HG03342 (cell line): ENCODE measurements around the gene SGCB.

Source experiments
- ATAC-seq: cut with Tn5 transposase; IDR thresholded peaks from one replicate; pipeline ENCODE4 v1.9.1; 2021; ENCODE audit warnings: mild to moderate bottlenecking, moderate library complexity; ENCODE audit not compliant: unreplicated experiment

SGCB gene

GRCh38 chr4:52028970-52029369 is 9.1 kb downstream of the SGCB start:
- ATAC-seq = no peak

GRCh38 chr4:52019936-52020657 is 18.0 kb downstream of the SGCB start, which contains the start of gene LRRC66:
TSS of gene LRRC66 (minus strand) at chr4:52020363. CDS start at chr4:52017613, 2,750 bp downstream.
- ATAC-seq = no peak

GRCh38 chr4:52017814-52018213 is 20.3 kb downstream of the SGCB start:
- ATAC-seq = no peak

DNA sequence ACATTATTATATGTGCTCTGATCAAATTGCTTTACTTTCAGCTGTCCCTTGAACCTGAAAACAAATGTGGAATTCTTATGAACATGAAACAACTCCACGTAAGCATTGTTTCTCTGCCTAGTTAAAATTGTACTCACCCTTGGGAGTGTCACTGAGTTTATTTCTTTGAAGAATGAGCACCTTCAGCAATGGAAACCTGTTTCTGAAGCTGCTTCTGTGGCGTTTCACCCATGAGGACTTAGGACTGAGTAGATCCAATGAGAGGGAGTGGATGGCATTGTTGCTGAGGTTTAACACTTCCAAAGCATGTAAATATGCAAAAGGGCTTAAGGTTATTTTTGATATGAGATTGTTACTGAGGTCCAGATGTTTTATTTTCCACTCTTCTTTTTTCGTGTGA is 21.1 kb downstream of the SGCB start:
- ATAC-seq = no peak

GRCh38 chr4:52015366-52015765 is 22.7 kb downstream of the SGCB start:
- no peak for ATAC-seq

GRCh38 chr4:52014903-52015302 is 23.2 kb downstream of the SGCB start:
- ATAC-seq = no peak

DNA sequence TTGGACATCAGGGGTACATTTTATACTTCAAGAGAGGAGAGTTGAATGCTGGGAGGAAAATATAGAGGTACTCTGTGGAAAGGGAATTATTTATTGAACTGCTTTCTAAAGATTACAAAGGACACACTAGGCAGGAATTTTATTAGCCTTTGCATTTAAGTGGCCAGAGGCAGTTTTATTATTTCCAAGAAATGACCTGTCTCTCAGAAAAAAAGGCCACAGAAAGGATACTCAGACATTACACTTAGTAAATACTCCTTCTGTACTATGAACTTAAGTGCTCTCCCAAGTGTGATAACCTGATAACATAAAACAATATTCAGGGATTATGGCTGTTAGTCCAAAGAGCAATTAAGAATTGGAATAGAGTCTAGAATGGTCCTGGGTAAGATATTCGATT is 25.4 kb downstream of the SGCB start:
- ATAC-seq = no peak

GRCh38 chr4:52010986-52011385 is 27.1 kb downstream of the SGCB start:
- ATAC-seq = no peak

- no peak for ATAC-seq
These were observed 31.2 kb downstream of the SGCB start for GRCh38 chr4:52006887-52007286.

DNA sequence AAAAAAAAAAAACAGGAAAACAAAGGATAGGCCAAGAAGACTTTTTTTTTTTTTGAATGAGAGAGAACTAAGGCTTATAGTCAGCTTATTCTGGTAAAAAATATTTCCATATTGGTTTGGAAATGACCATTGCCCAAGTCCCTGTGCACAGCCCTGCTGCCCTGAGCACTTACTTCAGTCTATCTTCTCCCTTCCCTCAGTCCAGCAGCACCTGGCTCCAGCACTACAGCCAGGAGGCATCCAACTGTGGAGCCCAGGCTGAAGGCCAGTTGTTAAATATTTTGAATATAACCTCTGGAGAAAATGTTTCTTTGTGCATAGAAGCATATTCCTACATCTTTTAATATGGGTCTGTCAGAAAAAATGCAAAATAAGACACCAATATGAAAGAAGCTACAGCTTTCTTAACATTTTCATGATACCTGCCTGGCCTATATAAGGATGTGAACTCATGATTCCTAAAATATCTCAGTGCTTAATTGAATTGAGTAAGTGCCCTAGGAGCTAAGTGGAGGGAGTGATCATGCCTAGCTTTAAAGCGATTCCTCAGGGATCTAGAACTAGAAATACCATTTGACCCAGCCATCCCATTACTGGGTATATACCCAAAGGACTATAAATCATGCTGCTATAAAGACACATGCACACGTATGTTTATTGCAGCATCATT is 32.4 kb downstream of the SGCB start:
- ATAC-seq = no peak

DNA sequence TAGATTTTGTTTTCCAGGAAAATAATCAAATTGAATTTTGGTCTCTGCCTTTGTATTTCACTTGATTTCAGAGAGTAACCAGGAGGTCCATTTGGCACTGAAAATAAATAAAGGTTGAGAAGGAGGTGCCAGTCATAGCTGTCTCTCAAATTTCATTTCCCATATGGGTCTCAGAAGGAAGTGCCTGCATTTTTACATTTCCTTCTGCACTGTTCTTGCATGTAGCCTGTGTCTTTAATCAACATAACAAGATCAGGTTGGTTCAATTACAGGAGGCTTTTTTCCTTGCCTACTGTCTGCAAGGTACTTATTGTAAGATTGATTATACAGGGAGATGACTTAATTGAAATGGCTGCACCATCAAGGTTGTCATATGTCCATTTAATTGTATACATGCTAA is 33.7 kb downstream of the SGCB start:
- no peak for ATAC-seq

- ATAC-seq = no peak
These were observed 36.5 kb downstream of the SGCB start for GRCh38 chr4:52001616-52002015.

DNA sequence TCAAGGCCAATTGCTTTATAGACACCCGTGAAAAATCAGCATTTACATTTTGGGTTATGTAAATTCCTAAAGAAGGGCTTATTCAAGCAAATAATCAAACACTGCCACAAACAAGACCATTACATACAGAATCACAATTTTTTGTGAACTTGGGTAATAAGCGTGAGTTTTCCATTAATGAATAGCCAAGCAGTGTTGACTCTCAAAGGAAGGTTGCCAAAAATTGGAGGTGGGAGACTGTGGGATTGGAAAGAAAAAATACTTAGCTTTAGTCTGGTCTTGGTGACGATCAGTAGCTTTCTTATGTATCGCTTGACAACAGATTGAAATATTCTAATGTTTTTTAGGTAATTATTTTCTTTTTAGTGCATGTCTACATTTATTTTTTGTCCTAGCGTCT is 38.8 kb downstream of the SGCB start:
- ATAC-seq = no peak

GRCh38 chr4:51998837-51999236 is 39.3 kb downstream of the SGCB start:
- ATAC-seq = no peak

- no peak for ATAC-seq
These were observed 40.5 kb downstream of the SGCB start for GRCh38 chr4:51997647-51998046.

DNA sequence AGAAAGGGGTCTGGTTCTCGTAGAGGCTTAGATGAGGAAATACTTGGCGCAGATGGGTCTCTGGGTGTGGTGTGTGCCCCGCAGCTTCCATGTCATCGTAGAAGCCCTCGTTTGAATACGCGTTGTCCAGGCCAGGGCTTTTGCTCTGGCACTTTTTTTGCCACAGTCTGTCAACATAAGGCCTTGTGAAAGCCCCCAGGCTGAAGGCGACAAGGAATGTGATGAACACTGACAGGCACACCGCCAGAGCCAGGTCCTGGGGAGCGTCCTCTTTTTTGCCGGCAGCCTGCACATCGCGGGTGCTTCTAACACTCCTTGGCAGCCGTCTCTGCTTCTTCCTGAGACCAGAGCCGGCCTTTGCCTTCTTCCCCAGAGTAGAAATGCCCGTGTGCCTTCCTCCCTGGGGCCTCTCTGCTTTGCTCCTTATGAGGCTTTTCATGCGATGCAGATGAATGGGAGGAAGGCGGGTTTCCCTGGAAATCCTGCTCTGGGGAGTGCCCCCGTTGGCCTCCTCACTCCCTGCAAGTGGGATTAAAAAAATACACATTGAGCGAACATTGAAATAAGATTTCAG is 42.4 kb downstream of the SGCB start:
- no peak for ATAC-seq
